Neural cell (in vitro differentiated cells): ENCODE measurements around the gene NDUFA5. TPM values are rescaled to one million over a fixed set of nuclear protein-coding genes. Genes with fewer than 3 reads are reported as not detected.

Experiments used
- H2AFZ ChIP-seq: fragments of 200-600, 300-800 bp; sonication (generic), shearing (Covaris generic); 2 replicates; pipeline ENCODE4 v1.6.0; 2014; ENCODE audit warnings: low read depth, mild to moderate bottlenecking, antibody characterized with exemption, low read length, moderate library complexity
- H3F3A ChIP-seq: fragments of 200-600 bp; shearing (Covaris generic); 2 replicates; pipeline ENCODE4 v1.6.1; 2016; ENCODE audit warnings: mild to moderate bottlenecking, moderate library complexity, mixed read lengths, antibody characterized with exemption, low read length; ENCODE audit not compliant: insufficient read depth, poor library complexity, severe bottlenecking
- H3K27ac ChIP-seq: fragments of 200-600, 300-800 bp; sonication (generic), shearing (Covaris generic); 2 replicates; pipeline ENCODE4 v1.5.1; 2014; ENCODE audit warnings: mild to moderate bottlenecking, low read length, moderate library complexity
- H3K27me3 ChIP-seq: fragments of 300-800, 200-600 bp; sonication (generic), shearing (Covaris generic); 2 replicates; pipeline ENCODE4 v1.6.0; 2014; ENCODE audit warnings: mild to moderate bottlenecking, low read depth, low read length, moderate library complexity; ENCODE audit not compliant: insufficient read depth
- H3K36me3 ChIP-seq: fragments of 300-800, 200-600 bp; sonication (generic), shearing (Covaris generic); 2 replicates; pipeline ENCODE4 v1.5.1; 2014; ENCODE audit warnings: mild to moderate bottlenecking, antibody characterized with exemption, low read length, moderate library complexity; ENCODE audit not compliant: insufficient read depth
- H3K4me2 ChIP-seq: fragments of 300-800, 200-600 bp; sonication (generic), shearing (Covaris generic); 2 replicates; pipeline ENCODE4 v1.6.0; 2014; ENCODE audit warnings: mild to moderate bottlenecking, low read length
- H3K4me3 ChIP-seq: fragments of 300-800, 200-600 bp; sonication (generic), shearing (Covaris generic); 2 replicates; pipeline ENCODE4 v1.5.1; 2014; ENCODE audit warnings: mild to moderate bottlenecking, low read length, moderate library complexity
- H3K79me2 ChIP-seq: fragments of 200-600 bp; shearing (Covaris generic); replicated peaks from 2 replicates; pipeline ENCODE4 v1.6.0; 2014; ENCODE audit warnings: mild to moderate bottlenecking, low read length, moderate library complexity; ENCODE audit not compliant: insufficient read depth
- H3K9ac ChIP-seq: fragments of 300-800, 200-600 bp; sonication (generic), shearing (Covaris generic); 2 replicates; pipeline ENCODE4 v1.6.1; 2016; ENCODE audit warnings: mild to moderate bottlenecking, low read length, mixed read lengths
- H3K9me2 ChIP-seq: fragments of 200-600 bp; shearing (Covaris generic); 2 replicates; pipeline ENCODE4 v1.6.1; 2016; ENCODE audit warnings: mild to moderate bottlenecking, low read length, mixed read lengths; ENCODE audit not compliant: insufficient read depth
- H3K9me3 ChIP-seq: fragments of 200-600, 300-800 bp; sonication (generic), shearing (Covaris generic); 2 replicates; pipeline ENCODE4 v1.6.1; 2016; ENCODE audit warnings: mild to moderate bottlenecking, mixed run types, low read length, moderate library complexity, mixed read lengths
- H4K20me1 ChIP-seq: fragments of 200-600 bp; shearing (Covaris generic); 2 replicates; pipeline ENCODE4 v1.6.1; 2016; ENCODE audit warnings: mild to moderate bottlenecking, mixed run types; ENCODE audit not compliant: insufficient read depth
- CTCF ChIP-seq: fragments of 450-650 bp; IDR thresholded peaks from 2 replicates; pipeline ENCODE4 v1.5.1; 2014; ENCODE audit warnings: antibody characterized with exemption, mild to moderate bottlenecking, moderate library complexity; ENCODE audit not compliant: poor library complexity, severe bottlenecking
- EP300 ChIP-seq: fragments of 450-650 bp; conservative IDR thresholded peaks from 2 replicates; pipeline ENCODE4 v1.6.1; 2014; ENCODE audit warnings: antibody characterized with exemption, mild to moderate bottlenecking, moderate library complexity; ENCODE audit not compliant: poor library complexity, severe bottlenecking
- EZH2 ChIP-seq: fragments of 200-600, 300-800 bp; shearing (Covaris generic), sonication (generic); IDR thresholded peaks from 2 replicates; pipeline ENCODE4 v1.6.1; 2014; ENCODE audit warnings: antibody characterized with exemption, low read length, borderline replicate concordance, mild to moderate bottlenecking; ENCODE audit not compliant: insufficient read depth, poor library complexity, severe bottlenecking
- MXI1 ChIP-seq: fragments of 450-650 bp; conservative IDR thresholded peaks from 2 replicates; pipeline ENCODE4 v1.6.1; 2014; ENCODE audit warnings: antibody characterized with exemption, mild to moderate bottlenecking; ENCODE audit not compliant: poor library complexity, severe bottlenecking
- POLR2AphosphoS5 ChIP-seq: IDR thresholded peaks from 2 replicates; pipeline ENCODE4 v1.6.1; 2012
- RAD21 ChIP-seq: fragments of 450-650 bp; conservative IDR thresholded peaks from 2 replicates; pipeline ENCODE4 v1.6.1; 2014; ENCODE audit warnings: antibody characterized with exemption, mild to moderate bottlenecking, moderate library complexity
- REST ChIP-seq: IDR thresholded peaks from 2 replicates; pipeline ENCODE4 v1.6.1; 2012; ENCODE audit warnings: borderline replicate concordance
- SMC3 ChIP-seq: fragments of 450-650 bp; conservative IDR thresholded peaks from 2 replicates; pipeline ENCODE4 v1.6.1; 2014; ENCODE audit warnings: antibody characterized with exemption, mild to moderate bottlenecking, moderate library complexity; ENCODE audit not compliant: poor library complexity
- TAF1 ChIP-seq: IDR thresholded peaks from 2 replicates; pipeline ENCODE4 v1.6.1; 2012; ENCODE audit warnings: low read depth
- polyA plus RNA-seq: library from polyadenylated mRNA; depleted of rRNA; stranded (reverse); fragments of >200 nt; gene quantifications from 2 replicates; pipeline ENCODE4 v1.2.3, GENCODE V29; 2014

Gene NDUFA5
- polyA plus RNA-seq, 1 donor from 2014 or later, result 406 TPM

- TF ChIP-seq SMC3 (no peak), EP300 (no peak)
- no peaks in the 10 kb centered on the region for H3K36me3 ChIP-seq
Measured at GRCh38 chr7:123600876-123601275, 43.3 kb upstream of the NDUFA5 start.

GRCh38 chr7:123599766-123600165, 42.1 kb upstream of the NDUFA5 start:
- TF ChIP-seq REST (no peak), EP300 (no peak), SMC3 (no peak), MXI1 (no peak), EZH2 (no peak), RAD21 (no peak), CTCF (no peak), POLR2AphosphoS5 (no peak), TAF1 (no peak)
- Histone ChIP-seq H3K36me3 (no peaks in the 10 kb centered on the region), H3K9ac (no peak overlapping the region), H3K27ac (no peak overlapping the region), H2AFZ (no peak overlapping the region), H3K27me3 (no peaks in the 10 kb centered on the region), H3K9me3 (no peaks in the 10 kb centered on the region), H3K9me2 (no peaks in the 10 kb centered on the region), H3K79me2 (no peaks in the 10 kb centered on the region), H3K4me3 (no peak overlapping the region), H4K20me1 (no peaks in the 10 kb centered on the region), H3F3A (no peaks in the 10 kb centered on the region), H3K4me2 (no peak overlapping the region)

More at GRCh38 chr7:123600876-123601275, 43.3 kb upstream of the NDUFA5 start:
- H3K4me2 ChIP-seq, result no peak overlapping the region
- H4K20me1 ChIP-seq, result no peaks in the 10 kb centered on the region
- H3K79me2 ChIP-seq, result no peaks in the 10 kb centered on the region
- H3K27ac ChIP-seq, result no peak overlapping the region
- H3K9ac ChIP-seq, result no peak overlapping the region
- no peak overlapping the region for H3K4me3 ChIP-seq
- H3F3A ChIP-seq, result no peaks in the 10 kb centered on the region
- H3K9me2 ChIP-seq, result no peaks in the 10 kb centered on the region
- H2AFZ ChIP-seq, result no peak overlapping the region
- no peaks in the 10 kb centered on the region for H3K9me3 ChIP-seq
- H3K27me3 ChIP-seq, result no peaks in the 10 kb centered on the region

- H3K27ac ChIP-seq, result no peak overlapping the region
- no peaks in the 10 kb centered on the region for H4K20me1 ChIP-seq
- H3F3A ChIP-seq, result no peaks in the 10 kb centered on the region
- no peaks in the 10 kb centered on the region for H3K9me2 ChIP-seq
- no peak overlapping the region for H3K9ac ChIP-seq
- no peaks in the 10 kb centered on the region for H3K36me3 ChIP-seq
- H3K27me3 ChIP-seq, result no peaks in the 10 kb centered on the region
- H3K4me3 ChIP-seq, result no peak overlapping the region
- no peak overlapping the region for H2AFZ ChIP-seq
- no peaks in the 10 kb centered on the region for H3K79me2 ChIP-seq
- H3K4me2 ChIP-seq, result no peak overlapping the region
- TF ChIP-seq REST (no peak), MXI1 (no peak), TAF1 (no peak), SMC3 (no peak), RAD21 (no peak), CTCF (no peak)
- H3K9me3 ChIP-seq, result no peaks in the 10 kb centered on the region
Measured at GRCh38 chr7:123598657-123599056, 41.0 kb upstream of the NDUFA5 start.
